GM19193 (cell line): Measurements from ENCODE around the gene TMEM8B.

ENCODE experiments used
- POLR2A ChIP-seq: IDR thresholded peaks from 4 replicates; pipeline ENCODE4 v1.6.1; 2011; ENCODE audit not compliant: insufficient read depth, insufficient read length; ENCODE audit errors: extremely low read depth

Gene TMEM8B

GRCh38 chr9:35844628-35845270, 15.7 kb downstream of the TMEM8B start:
- no peak for TF ChIP-seq POLR2A

- TF ChIP-seq POLR2A: no peak
Observed at GRCh38 chr9:35845824-35846771, 17.1 kb downstream of the TMEM8B start.

GRCh38 chr9:35847792-35848572, 19.0 kb downstream of the TMEM8B start:
- TF ChIP-seq POLR2A: no peak

- TF ChIP-seq POLR2A: no peak
Observed at GRCh38 chr9:35852267-35852815, 23.3 kb downstream of the TMEM8B start.

GRCh38 chr9:35852876-35853865, 24.1 kb downstream of the TMEM8B start:
- no peak for TF ChIP-seq POLR2A

GRCh38 chr9:35854091-35854762, 25.2 kb downstream of the TMEM8B start:
- no peak for TF ChIP-seq POLR2A

- TF ChIP-seq POLR2A: no peak
Observed at GRCh38 chr9:35856206-35856605, 27.2 kb downstream of the TMEM8B start.

- TF ChIP-seq POLR2A: no peak
Observed at GRCh38 chr9:35856882-35857281, 27.9 kb downstream of the TMEM8B start.

- TF ChIP-seq POLR2A: no peak
Observed at GRCh38 chr9:35858458-35858857, 29.4 kb downstream of the TMEM8B start.

GRCh38 chr9:35859310-35859989, 30.4 kb downstream of the TMEM8B start:
- no peak for TF ChIP-seq POLR2A

- TF ChIP-seq POLR2A: no peak
Observed at GRCh38 chr9:35859990-35860339, 30.9 kb downstream of the TMEM8B start.

- TF ChIP-seq POLR2A: no peak
Observed at GRCh38 chr9:35861161-35861897, 32.3 kb downstream of the TMEM8B start.
